GM12873 (cell line): ENCODE data around the gene EIF4E.

Experiments
- CTCF ChIP-seq: IDR thresholded peaks from 2 replicates; pipeline ENCODE4 v1.5.1; 2012; ENCODE audit warnings: low read depth, mild to moderate bottlenecking, moderate library complexity, low read length, control low read depth; ENCODE audit not compliant: insufficient read depth; ENCODE audit errors: missing control alignments

Gene EIF4E, protein sequence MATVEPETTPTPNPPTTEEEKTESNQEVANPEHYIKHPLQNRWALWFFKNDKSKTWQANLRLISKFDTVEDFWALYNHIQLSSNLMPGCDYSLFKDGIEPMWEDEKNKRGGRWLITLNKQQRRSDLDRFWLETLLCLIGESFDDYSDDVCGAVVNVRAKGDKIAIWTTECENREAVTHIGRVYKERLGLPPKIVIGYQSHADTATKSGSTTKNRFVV

GRCh38 chr4:98928505-98929340 is at the start of gene EIF4E:
TSS of gene EIF4E (minus strand) at chr4:98929133. CDS start at chr4:98929112, 21 bp downstream.
- TF ChIP-seq CTCF = peak; percentile 46

GRCh38 chr4:98977557-98977956 is 48.6 kb upstream of the EIF4E start:
- TF ChIP-seq CTCF = no peak

DNA sequence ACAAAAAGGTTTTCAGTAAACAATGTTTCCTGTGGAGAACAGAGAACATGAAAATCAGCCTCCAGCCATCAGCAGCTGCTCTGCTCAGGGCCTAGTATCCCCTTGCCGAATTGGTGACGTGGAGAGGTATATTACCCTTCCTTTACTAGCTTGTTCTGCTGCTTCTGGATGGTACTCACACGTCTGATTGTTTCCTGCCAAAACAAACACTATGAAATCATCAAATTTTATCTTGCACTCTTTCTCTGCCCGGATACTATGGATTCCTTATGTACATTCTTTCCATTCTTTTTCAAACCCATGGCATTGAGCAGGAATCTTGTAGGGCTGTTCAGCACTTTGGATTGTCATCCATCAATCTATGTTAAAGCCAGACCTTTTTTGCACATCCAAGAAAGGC is 47.8 kb upstream of the EIF4E start:
- TF ChIP-seq CTCF = no peak

- no peak for TF ChIP-seq CTCF
These were observed 41.2 kb upstream of the EIF4E start for GRCh38 chr4:98969878-98970785.

GRCh38 chr4:98967786-98968329 is 38.9 kb upstream of the EIF4E start:
- TF ChIP-seq CTCF = no peak

DNA sequence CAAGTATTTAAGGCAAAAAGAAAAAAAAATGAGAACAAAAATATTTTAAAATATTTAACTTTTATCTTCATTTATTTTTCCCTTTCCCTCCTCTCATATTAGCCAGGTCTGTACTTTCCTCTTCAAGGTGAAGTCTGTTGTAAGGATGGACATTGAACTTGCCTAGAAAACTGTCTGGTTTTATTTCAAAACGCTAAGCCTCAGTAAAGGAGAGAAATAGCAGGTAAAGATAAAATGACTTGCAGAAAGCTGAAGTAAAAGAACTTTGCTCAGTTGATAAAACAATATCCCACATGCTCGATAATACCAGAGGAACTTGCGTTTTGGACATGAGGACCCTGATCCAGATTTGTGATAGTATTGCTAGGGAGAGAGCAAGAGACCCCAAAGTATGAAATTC is 38.0 kb upstream of the EIF4E start:
- no peak for TF ChIP-seq CTCF
